ENCODE results near the gene ST3GAL5. TPM values are rescaled to one million over a fixed set of nuclear protein-coding genes. Genes with fewer than 3 reads are reported as not detected.

Gene ST3GAL5
- total RNA-seq, 1 donor from 2014 or later: 20.0 TPM

DNA sequence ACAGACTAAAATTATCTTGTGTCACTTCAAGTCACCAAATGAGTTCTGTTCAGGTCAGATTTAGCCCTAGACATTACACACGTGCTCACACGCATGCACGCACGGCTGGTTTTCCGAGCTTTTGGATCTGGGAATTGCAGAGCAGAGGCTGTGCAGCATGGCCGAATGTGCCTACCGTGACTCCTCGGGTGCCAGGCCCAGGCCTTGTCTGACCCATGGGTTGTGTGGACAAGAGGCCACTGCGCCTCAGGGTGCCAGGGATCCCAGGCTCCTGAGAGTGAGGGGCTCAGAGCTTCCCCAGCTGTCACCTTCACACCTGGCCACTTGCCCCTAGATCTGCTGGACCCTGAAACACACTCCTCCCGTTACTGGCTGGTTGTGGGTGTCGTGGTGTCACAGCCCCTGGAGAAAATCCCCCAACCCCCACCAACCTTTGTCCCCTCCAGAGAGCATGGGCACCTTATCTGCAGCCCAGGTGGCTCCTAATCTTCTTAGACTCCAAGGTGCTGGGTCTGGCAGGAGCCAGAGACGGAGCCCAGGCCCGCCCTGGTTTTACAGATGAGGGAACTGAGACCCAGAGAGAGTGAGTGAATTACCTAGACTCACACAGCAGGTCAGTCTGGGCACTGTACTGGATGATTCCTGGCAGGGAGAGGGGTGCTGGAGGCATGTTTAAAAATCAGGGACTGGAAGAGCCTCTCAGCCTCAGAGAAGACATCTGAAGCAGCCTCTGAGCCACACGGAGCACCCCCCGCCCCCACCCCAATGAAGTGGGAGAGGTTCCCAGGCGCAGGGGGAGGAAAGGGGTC is 78.2 kb downstream of the ST3GAL5 start:
- Mint-ChIP-seq H3K27me3 (ENCODE audit: low read depth) (peaks cover 37% of the 10 kb centered on the region), H3K36me3 (ENCODE audit: low read depth) (no peaks in the 10 kb centered on the region), H3K27ac (ENCODE audit: unreplicated experiment) (no peak overlapping the region), H3K4me3 (ENCODE audit: unreplicated experiment) (no peak overlapping the region), H3K9me3 (ENCODE audit: low read depth) (no peaks in the 10 kb centered on the region), H3K4me1 (ENCODE audit: low read depth) (peaks cover 4% of the 10 kb centered on the region)
- DNase-seq (ENCODE audit: low spot score): no peak
- TF ChIP-seq, protein P1, sequence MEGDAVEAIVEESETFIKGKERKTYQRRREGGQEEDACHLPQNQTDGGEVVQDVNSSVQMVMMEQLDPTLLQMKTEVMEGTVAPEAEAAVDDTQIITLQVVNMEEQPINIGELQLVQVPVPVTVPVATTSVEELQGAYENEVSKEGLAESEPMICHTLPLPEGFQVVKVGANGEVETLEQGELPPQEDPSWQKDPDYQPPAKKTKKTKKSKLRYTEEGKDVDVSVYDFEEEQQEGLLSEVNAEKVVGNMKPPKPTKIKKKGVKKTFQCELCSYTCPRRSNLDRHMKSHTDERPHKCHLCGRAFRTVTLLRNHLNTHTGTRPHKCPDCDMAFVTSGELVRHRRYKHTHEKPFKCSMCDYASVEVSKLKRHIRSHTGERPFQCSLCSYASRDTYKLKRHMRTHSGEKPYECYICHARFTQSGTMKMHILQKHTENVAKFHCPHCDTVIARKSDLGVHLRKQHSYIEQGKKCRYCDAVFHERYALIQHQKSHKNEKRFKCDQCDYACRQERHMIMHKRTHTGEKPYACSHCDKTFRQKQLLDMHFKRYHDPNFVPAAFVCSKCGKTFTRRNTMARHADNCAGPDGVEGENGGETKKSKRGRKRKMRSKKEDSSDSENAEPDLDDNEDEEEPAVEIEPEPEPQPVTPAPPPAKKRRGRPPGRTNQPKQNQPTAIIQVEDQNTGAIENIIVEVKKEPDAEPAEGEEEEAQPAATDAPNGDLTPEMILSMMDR (IDR thresholded peaks at IDR 0.05): no peak

DNA sequence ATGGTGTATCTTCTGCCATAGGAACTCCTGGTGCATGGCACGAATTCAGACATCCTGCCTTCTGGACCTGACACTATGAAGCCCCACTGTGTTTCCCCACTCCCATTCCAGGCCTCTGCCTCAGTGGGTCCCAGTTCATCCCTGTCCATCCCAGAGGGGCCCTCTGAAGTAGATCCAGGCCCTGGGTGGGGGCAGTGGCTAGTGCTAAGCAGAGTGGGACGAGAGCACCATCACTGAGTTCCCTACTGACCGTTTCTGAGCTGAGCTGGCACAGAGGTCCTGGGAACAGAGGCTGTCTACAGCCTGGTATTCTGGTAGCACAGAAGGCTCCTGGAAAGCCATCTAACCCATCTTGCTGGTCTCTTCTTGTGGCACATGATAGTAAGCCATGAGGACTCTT is 81.0 kb downstream of the ST3GAL5 start:
- TF ChIP-seq, protein P1 (IDR thresholded peaks at IDR 0.05): no peak
- H3K27me3 Mint-ChIP-seq (ENCODE audit: low read depth): peaks cover 33% of the 10 kb centered on the region
- no peak for DNase-seq (ENCODE audit: low spot score)
- no peaks in the 10 kb centered on the region for H3K9me3 Mint-ChIP-seq (ENCODE audit: low read depth)
- no peak overlapping the region for H3K27ac Mint-ChIP-seq (ENCODE audit: unreplicated experiment)
- no peaks in the 10 kb centered on the region for H3K4me1 Mint-ChIP-seq (ENCODE audit: low read depth)
- H3K36me3 Mint-ChIP-seq (ENCODE audit: low read depth): no peaks in the 10 kb centered on the region
- H3K4me3 Mint-ChIP-seq (ENCODE audit: unreplicated experiment): no peak overlapping the region

DNA sequence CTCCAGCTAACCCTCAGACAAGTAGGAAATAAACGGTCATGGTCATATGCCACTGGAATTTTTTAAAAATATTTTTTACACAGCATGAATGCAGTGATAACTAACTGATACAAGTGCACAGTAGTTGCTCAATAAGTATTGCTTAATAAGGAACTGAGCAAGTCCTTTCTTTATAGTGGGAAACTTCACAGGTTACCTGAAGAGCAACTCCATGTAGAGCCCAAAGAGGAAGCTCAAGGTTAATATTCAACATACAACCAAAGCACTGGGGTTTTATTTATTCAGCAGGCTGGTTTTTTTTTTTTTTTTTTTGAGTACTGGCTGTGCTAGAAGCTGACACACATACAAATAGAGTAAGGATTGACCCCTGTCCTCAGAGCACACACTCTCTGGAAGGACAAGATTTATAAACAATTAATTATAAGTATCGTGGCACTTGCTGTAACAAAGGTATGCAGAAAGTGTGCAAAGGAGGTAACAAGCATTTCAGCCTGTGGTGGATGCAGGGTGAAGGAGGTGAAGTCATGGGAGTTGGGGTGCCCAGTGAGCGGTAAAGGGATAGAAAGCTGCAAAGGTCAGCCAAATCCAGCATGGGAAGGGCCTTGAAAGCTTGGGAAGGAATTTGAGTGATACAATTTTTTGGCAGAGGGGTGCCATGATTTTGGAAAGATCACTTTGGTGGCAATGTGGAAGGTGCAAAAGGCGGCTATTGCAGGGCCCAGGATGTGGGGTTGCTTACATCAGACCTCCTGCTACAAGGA is 82.3 kb downstream of the ST3GAL5 start:
- peaks cover 31% of the 10 kb centered on the region for H3K27me3 Mint-ChIP-seq (ENCODE audit: low read depth)
- H3K4me3 Mint-ChIP-seq (ENCODE audit: unreplicated experiment): no peak overlapping the region
- no peaks in the 10 kb centered on the region for H3K9me3 Mint-ChIP-seq (ENCODE audit: low read depth)
- no peak overlapping the region for H3K27ac Mint-ChIP-seq (ENCODE audit: unreplicated experiment)
- TF ChIP-seq, protein P1 (IDR thresholded peaks at IDR 0.05): no peak
- no peaks in the 10 kb centered on the region for H3K36me3 Mint-ChIP-seq (ENCODE audit: low read depth)
- H3K4me1 Mint-ChIP-seq (ENCODE audit: low read depth): no peaks in the 10 kb centered on the region
- DNase-seq (ENCODE audit: low spot score): no peak

DNA sequence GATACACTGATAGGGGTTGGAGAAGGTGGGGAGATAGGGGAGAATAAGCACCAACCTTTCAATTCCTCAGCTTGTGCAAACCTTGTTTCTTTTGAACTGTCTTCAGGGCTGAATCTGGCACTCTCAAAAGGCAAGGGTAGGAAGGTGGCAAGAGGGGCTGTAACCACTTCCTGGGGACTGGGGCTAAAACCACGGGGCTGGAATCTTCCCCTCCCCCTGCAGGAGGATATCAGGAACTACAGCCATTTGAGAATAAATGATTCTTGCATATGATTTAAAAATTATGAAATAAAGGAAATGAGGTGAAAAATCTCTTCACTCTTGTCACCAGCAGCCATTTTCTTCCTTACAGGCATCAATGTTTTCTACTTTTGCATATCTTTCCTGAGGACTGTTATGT is 84.2 kb downstream of the ST3GAL5 start:
- peaks cover 31% of the 10 kb centered on the region for H3K27me3 Mint-ChIP-seq (ENCODE audit: low read depth)
- H3K4me3 Mint-ChIP-seq (ENCODE audit: unreplicated experiment): no peak overlapping the region
- peaks cover 8% of the 10 kb centered on the region for H3K9me3 Mint-ChIP-seq (ENCODE audit: low read depth)
- DNase-seq (ENCODE audit: low spot score): no peak
- H3K4me1 Mint-ChIP-seq (ENCODE audit: low read depth): no peaks in the 10 kb centered on the region
- TF ChIP-seq, protein P1 (IDR thresholded peaks at IDR 0.05): peak; percentile 78
- peaks cover 7% of the 10 kb centered on the region for H3K36me3 Mint-ChIP-seq (ENCODE audit: low read depth)
- H3K27ac Mint-ChIP-seq (ENCODE audit: unreplicated experiment): no peak overlapping the region

DNA sequence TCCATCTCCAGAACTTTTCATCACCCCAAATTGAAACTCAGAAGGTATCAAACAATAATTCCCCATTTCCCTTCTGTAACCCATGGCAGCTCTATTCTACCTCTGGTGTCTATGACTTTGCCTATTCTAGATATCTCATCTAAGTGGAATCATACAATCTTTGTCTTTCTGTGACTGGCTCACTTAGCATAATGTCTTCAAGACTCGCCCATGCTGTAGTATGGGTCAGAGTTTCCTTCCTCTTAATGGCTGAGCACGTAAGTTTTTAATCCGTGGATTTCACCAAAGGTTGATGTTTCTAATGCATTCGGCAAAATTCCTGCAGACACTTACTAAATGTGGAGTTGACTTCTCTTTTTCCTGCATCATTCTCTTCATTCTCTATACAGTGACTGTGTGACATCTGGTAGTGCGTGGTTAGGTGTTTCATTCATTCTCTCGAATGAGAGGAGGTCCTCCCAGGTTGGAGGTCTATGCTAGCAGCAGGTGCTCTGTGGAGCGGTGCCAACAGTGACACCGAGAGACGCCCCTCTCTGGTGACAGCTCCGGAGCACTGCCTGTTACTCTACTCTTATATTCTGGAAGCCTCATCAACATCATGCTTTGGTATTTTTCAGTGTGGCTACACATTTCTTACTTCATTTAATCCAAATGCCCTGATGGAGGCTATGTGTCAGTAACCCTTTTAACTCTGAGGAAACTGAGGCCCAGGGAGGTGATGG is 84.9 kb downstream of the ST3GAL5 start:
- Mint-ChIP-seq H3K4me1 (ENCODE audit: low read depth) (no peaks in the 10 kb centered on the region), H3K27ac (ENCODE audit: unreplicated experiment) (no peak overlapping the region), H3K9me3 (ENCODE audit: low read depth) (peaks cover 8% of the 10 kb centered on the region), H3K27me3 (ENCODE audit: low read depth) (peaks cover 29% of the 10 kb centered on the region), H3K36me3 (ENCODE audit: low read depth) (peaks cover 7% of the 10 kb centered on the region), H3K4me3 (ENCODE audit: unreplicated experiment) (no peak overlapping the region)
- DNase-seq (ENCODE audit: low spot score): no peak
- TF ChIP-seq, protein P1 (IDR thresholded peaks at IDR 0.05): no peak

Data from chondrocyte (in vitro differentiated cells).